ENCODE measurements around the gene DAB1. TPM values are rescaled to one million over a fixed set of nuclear protein-coding genes. Genes with fewer than 3 reads are reported as not detected.

The DAB1 gene
- total and polyA plus RNA-seq, 10 of the 15 experiments (the other 5 are each of a cell fraction or from before 2014, with no cell fraction given): 0.02 to 0.10 (median 0.03) TPM; not detected in 5

- intact Hi-C loops (cut with micrococcal nuclease; ENCODE audit: unreplicated experiment): no loop called here
- H3K9ac ChIP-seq (ENCODE audit: control insufficient read depth, insufficient read depth, low read length): no peak overlapping the region
- in situ Hi-C loops (cut with MboI): no loop called here
- no peak overlapping the region for H3K4me3 ChIP-seq
- RAD21 ChIA-PET (ENCODE audit: unreplicated experiment): no interaction called here
- FAIRE-seq (no peak), ATAC-seq (no peak), DNase-seq (ENCODE audit: low read depth, low spot score) (no peak)
- no peak overlapping the region for H3K27ac ChIP-seq (ENCODE audit: control insufficient read depth, insufficient read depth)
- no peaks in the 10 kb centered on the region for H3K36me3 ChIP-seq (ENCODE audit: control insufficient read depth in 2 of 2, insufficient read depth in 2 of 2, low read length in 1 of 2)
- H3K4me1 ChIP-seq (ENCODE audit: control insufficient read depth, insufficient read depth, low read length): no peaks in the 10 kb centered on the region
- POLR2A ChIA-PET: no interaction called here
- no peaks in the 10 kb centered on the region for H3K79me2 ChIP-seq (ENCODE audit: control insufficient read depth, insufficient read depth, low read length)
- TF ChIP-seq, protein P1, sequence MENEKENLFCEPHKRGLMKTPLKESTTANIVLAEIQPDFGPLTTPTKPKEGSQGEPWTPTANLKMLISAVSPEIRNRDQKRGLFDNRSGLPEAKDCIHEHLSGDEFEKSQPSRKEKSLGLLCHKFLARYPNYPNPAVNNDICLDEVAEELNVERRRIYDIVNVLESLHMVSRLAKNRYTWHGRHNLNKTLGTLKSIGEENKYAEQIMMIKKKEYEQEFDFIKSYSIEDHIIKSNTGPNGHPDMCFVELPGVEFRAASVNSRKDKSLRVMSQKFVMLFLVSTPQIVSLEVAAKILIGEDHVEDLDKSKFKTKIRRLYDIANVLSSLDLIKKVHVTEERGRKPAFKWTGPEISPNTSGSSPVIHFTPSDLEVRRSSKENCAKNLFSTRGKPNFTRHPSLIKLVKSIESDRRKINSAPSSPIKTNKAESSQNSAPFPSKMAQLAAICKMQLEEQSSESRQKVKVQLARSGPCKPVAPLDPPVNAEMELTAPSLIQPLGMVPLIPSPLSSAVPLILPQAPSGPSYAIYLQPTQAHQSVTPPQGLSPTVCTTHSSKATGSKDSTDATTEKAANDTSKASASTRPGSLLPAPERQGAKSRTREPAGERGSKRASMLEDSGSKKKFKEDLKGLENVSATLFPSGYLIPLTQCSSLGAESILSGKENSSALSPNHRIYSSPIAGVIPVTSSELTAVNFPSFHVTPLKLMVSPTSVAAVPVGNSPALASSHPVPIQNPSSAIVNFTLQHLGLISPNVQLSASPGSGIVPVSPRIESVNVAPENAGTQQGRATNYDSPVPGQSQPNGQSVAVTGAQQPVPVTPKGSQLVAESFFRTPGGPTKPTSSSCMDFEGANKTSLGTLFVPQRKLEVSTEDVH (IDR thresholded peaks at IDR 0.05; ENCODE audit: low read depth, partially characterized antibody): no peak
- TF ChIP-seq MEF2B (IDR thresholded peaks at IDR 0.05; ENCODE audit: partially characterized antibody, poor library complexity, severe bottlenecking): no peak
- no peaks in the 10 kb centered on the region for H4K20me1 ChIP-seq (ENCODE audit: control insufficient read depth, insufficient read depth)
- H2AFZ ChIP-seq (ENCODE audit: control insufficient read depth, low read depth, low read length): no peak overlapping the region
- no TSS peak for BruUV-seq (replicated peaks)
- no peaks in the 10 kb centered on the region; a peak in 1 of 4 replicates for H3K27me3 ChIP-seq (replicated peaks in 1 of 2; ENCODE audit: control insufficient read depth in 2 of 2, insufficient read depth in 2 of 2, low read length in 1 of 2)
- H3K4me2 ChIP-seq (ENCODE audit: control insufficient read depth, insufficient read depth): no peak overlapping the region
- CTCF ChIA-PET: no interaction called here
- WGBS (ENCODE audit: insufficient coverage, insufficient replicate concordance, low lambda C conversion rate, missing lambda C conversion rate): 27% methylated on average over 8 of the region's 8 CpGs
- SMC1A ChIA-PET (ENCODE audit: uncharacterized antibody, unreplicated experiment): interaction anchor here (1.1 kb wide), 1 partner anchor 19 kb away, joined by 3 read pairs; no protein-coding TSS in a partner anchor
- no peaks in the 10 kb centered on the region for H3K9me3 ChIP-seq (replicated peaks; ENCODE audit: control insufficient read depth, insufficient read depth, low read length)
Measured at GRCh38 chr1:57024855-57025254, 399.0 kb downstream of the DAB1 start.

DNA sequence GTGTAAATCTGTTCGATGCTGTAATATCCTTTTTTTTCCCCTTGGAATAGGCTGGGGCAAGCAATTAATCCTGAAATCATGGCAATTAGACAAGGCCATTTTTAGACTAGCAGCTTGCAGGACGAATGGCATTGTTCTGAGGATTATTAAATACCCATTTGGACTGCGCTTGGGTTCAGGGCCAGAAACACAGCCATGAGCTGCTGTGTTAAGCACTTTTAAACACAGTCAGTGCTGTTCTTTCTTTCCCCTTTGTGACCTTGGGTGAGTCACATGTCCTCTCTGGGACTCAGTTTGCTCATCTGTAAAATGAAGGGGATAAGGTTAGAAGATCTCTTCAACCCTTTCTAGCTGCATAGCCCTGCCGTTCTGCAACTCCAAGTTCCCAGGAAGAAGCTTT, 399.4 kb downstream of the DAB1 start:
- Histone ChIP-seq H3K4me2 (ENCODE audit: control insufficient read depth, insufficient read depth) (no peak overlapping the region), H3K27me3 (replicated peaks in 1 of 2; ENCODE audit: control insufficient read depth in 2 of 2, insufficient read depth in 2 of 2, low read length in 1 of 2) (no peaks in the 10 kb centered on the region; a peak in 1 of 4 replicates), H3K9ac (ENCODE audit: control insufficient read depth, insufficient read depth, low read length) (no peak overlapping the region), H3K79me2 (ENCODE audit: control insufficient read depth, insufficient read depth, low read length) (no peaks in the 10 kb centered on the region), H4K20me1 (ENCODE audit: control insufficient read depth, insufficient read depth) (no peaks in the 10 kb centered on the region), H3K4me3 (no peak overlapping the region), H2AFZ (ENCODE audit: control insufficient read depth, low read depth, low read length) (no peak overlapping the region), H3K36me3 (ENCODE audit: control insufficient read depth in 2 of 2, insufficient read depth in 2 of 2, low read length in 1 of 2) (no peaks in the 10 kb centered on the region), H3K4me1 (ENCODE audit: control insufficient read depth, insufficient read depth, low read length) (no peaks in the 10 kb centered on the region), H3K27ac (ENCODE audit: control insufficient read depth, insufficient read depth) (no peak overlapping the region), H3K9me3 (replicated peaks; ENCODE audit: control insufficient read depth, insufficient read depth, low read length) (no peaks in the 10 kb centered on the region)
- intact Hi-C loops (cut with micrococcal nuclease; ENCODE audit: unreplicated experiment) (no loop called here), in situ Hi-C loops (cut with MboI) (no loop called here)
- FAIRE-seq: no peak
- no peak for DNase-seq (ENCODE audit: low read depth, low spot score)
- 15% methylated on average over 4 of the region's 4 CpGs for WGBS (ENCODE audit: insufficient coverage, insufficient replicate concordance, low lambda C conversion rate, missing lambda C conversion rate)
- ChIA-PET RAD21 (ENCODE audit: unreplicated experiment) (no interaction called here), SMC1A (ENCODE audit: uncharacterized antibody, unreplicated experiment) (interaction anchor here (1.1 kb wide), 1 partner anchor 19 kb away, joined by 3 read pairs; no protein-coding TSS in a partner anchor), CTCF (no interaction called here), POLR2A (no interaction called here)
- BruUV-seq (replicated peaks): no TSS peak
- TF ChIP-seq RFX5 (IDR thresholded peaks at IDR 0.05; ENCODE audit: low read depth, low read length): no peak
- no peak for TF ChIP-seq JUND (IDR thresholded peaks at IDR 0.05; ENCODE audit: low read depth, low read length)
- TF ChIP-seq POLR2A (IDR thresholded peaks at IDR 0.05; ENCODE audit: low read depth, low read length): no peak
- ATAC-seq: no peak
